Spleen (tissue), 11 donors: ENCODE data around the gene KCNJ4. TPM values are rescaled to one million over a fixed set of nuclear protein-coding genes. Genes with fewer than 3 reads are reported as not detected.

Source experiments
- DNase-seq: peaks from one replicate; pipeline ENCODE4 v3.0.0-alpha.2; 2020
- H3K27ac ChIP-seq, 8 donors: fragments of 200-600 bp; sonication (generic) in 7 of 8; 1 replicate in 4 of 8; 2 replicates in 4 of 8; pipeline versions ENCODE4 v1.5.0 to v1.8.0; 2016 to 2021; ENCODE audit warnings: inconsistent platforms in 4 of 8, mild to moderate bottlenecking in 4 of 8, moderate library complexity in 1 of 8
- H3K27me3 ChIP-seq, 7 donors: fragments of 200-600 bp; sonication (generic) in 6 of 7; replicated peaks in 1 of 7; 1 replicate in 4 of 7; 2 replicates in 3 of 7; pipeline versions ENCODE4 v1.5.0 to v1.8.0; 2016 to 2021; ENCODE audit warnings: inconsistent platforms in 3 of 7, mild to moderate bottlenecking in 1 of 7
- H3K36me3 ChIP-seq, 6 donors: fragments of 200-600 bp; sonication (generic) in 5 of 6; 1 replicate in 4 of 6; 2 replicates in 2 of 6; pipeline versions ENCODE4 v1.5.0 to v1.8.0; 2016 to 2021; ENCODE audit warnings: inconsistent platforms in 2 of 6
- H3K4me1 ChIP-seq, 6 donors: fragments of 200-600 bp; sonication (generic) in 5 of 6; 1 replicate in 3 of 6; 2 replicates in 3 of 6; pipeline versions ENCODE4 v1.5.0 to v1.8.0; 2016 to 2021; ENCODE audit warnings: inconsistent platforms in 3 of 6
- H3K4me3 ChIP-seq, 8 donors: fragments of 200-600 bp; sonication (generic) in 7 of 8; 1 replicate in 4 of 8; 2 replicates in 4 of 8; pipeline versions ENCODE4 v1.5.0 to v1.8.0; 2016 to 2021; ENCODE audit warnings: inconsistent platforms in 4 of 8, mild to moderate bottlenecking in 4 of 8, moderate library complexity in 2 of 8
- H3K9me3 ChIP-seq, 8 donors: fragments of 200-600 bp; sonication (generic) in 7 of 8; 1 replicate in 4 of 8; 2 replicates in 4 of 8; pipeline versions ENCODE4 v1.5.0 to v1.8.0; 2016 to 2021; ENCODE audit warnings: inconsistent platforms in 4 of 8
- CTCF ChIP-seq, 11 experiments: fragments of 200-600 bp in 7 of 11; fragments of 450-650 bp in 4 of 11; sonication (generic) in 4 of 11; IDR thresholded peaks in 8 of 11; conservative IDR thresholded peaks in 3 of 11; 1 replicate in 7 of 11; 2 replicates in 4 of 11; pipeline versions ENCODE4 v1.4.0 to v1.8.0; 2016 to 2021; ENCODE audit warnings: antibody characterized with exemption in 11 of 11, inconsistent platforms in 4 of 11, mild to moderate bottlenecking in 1 of 11
- POLR2A ChIP-seq, 3 donors: fragments of 450-650 bp; IDR thresholded peaks; one replicate each; pipeline ENCODE4 v1.5.1; 2017; ENCODE audit warnings: antibody characterized with exemption in 3 of 3, mild to moderate bottlenecking in 1 of 3
- POLR2AphosphoS5 ChIP-seq, 3 donors: sonication (generic); formaldehyde crosslinking; IDR thresholded peaks; one replicate each; pipeline ENCODE4 v1.5.1; 2017; ENCODE audit warnings: antibody characterized with exemption in 3 of 3
- WGBS, 5 donors: extraction: QIAGEN DNeasy Blood & Tissue Kit in 3 of 5; methylation state at CpG; one replicate each; pipeline versions ENCODE4 v1.1.5 to v1.1.7; 2013 to 2018; 5-methylcytosine and 5-hydroxymethylcytosine counted together
- intact Hi-C: fragments of 100-400 bp; cut with DNase I; formaldehyde crosslinking; loops from one replicate; pipeline ENCODE4 v1.15.0; 2023; ENCODE audit warnings: low total_unique reads
- polyA plus RNA-seq, 3 donors: library from polyadenylated mRNA; stranded (reverse); fragments of 200-250 nt; gene quantifications; one replicate each; pipeline ENCODE4 v1.2.1, GENCODE V29; 2013
- total RNA-seq, 7 donors: library from RNA; depleted of rRNA in 3 of 7; stranded (reverse); fragments of >200 nt in 3 of 7; fragmentation: NEBNext Ultra II Directional in 4 of 7; extraction: Animal tissue kit (Norgen Biotek cat#: 25700) in 4 of 7; gene quantifications; one replicate each; pipeline versions ENCODE4 v1.1.0 to v1.2.1, GENCODE V29; 2016 to 2021
- donor health status: healthy with polysubstance abuse.
- donor health status: DM: no; HTN: no; CAD: no; lungs with moderate emphysema.
- donor health status: DM: no; HTN: no; CAD: no.
- donor health status: Bipolar disorder and iron deficiency.
- donor health status: healthy.
- donor health status: DM: no; HTN: no; CAD: no.
- donor health status: DM: yes; HTN: yes; CAD: no.

The KCNJ4 gene
- total and polyA plus RNA-seq, 10 donors: not detected

GRCh38 chr22:38406617-38407016 lies 48.4 kb downstream of the KCNJ4 start:
- no peak for DNase-seq
- peaks cover 0 to 4% (median 0%) of the 10 kb centered on the region in 6 donors for H3K4me1 ChIP-seq
- intact Hi-C loops: no loop called here
- no peaks in the 10 kb centered on the region for H3K36me3 ChIP-seq
- H3K9me3 ChIP-seq: no peaks in the 10 kb centered on the region
- H3K27me3 ChIP-seq: no peaks in the 10 kb centered on the region
- no peak overlapping the region for H3K4me3 ChIP-seq
- WGBS, 5 donors: 46 to 85% (median 59%) methylated on average over 4 of the region's 4 CpGs
- no peak overlapping the region for H3K27ac ChIP-seq
- TF ChIP-seq POLR2A (IDR thresholded peaks at IDR 0.05): no peak
- no peak for TF ChIP-seq POLR2AphosphoS5 (IDR thresholded peaks at IDR 0.05)
- TF ChIP-seq CTCF (IDR thresholded peaks at IDR 0.05 in 8 of 11, conservative IDR thresholded peaks at IDR 0.05 in 3 of 11): no peak

GRCh38 chr22:38404419-38404818 lies 50.6 kb downstream of the KCNJ4 start:
- TF ChIP-seq POLR2AphosphoS5 (IDR thresholded peaks at IDR 0.05): no peak
- no peak for TF ChIP-seq POLR2A (IDR thresholded peaks at IDR 0.05)
- no peak for TF ChIP-seq CTCF (IDR thresholded peaks at IDR 0.05 in 8 of 11, conservative IDR thresholded peaks at IDR 0.05 in 3 of 11)
- no peaks in the 10 kb centered on the region for H3K9me3 ChIP-seq
- H3K27ac ChIP-seq: no peak overlapping the region
- no peak overlapping the region for H3K4me3 ChIP-seq
- DNase-seq: no peak
- peaks cover 0 to 18% (median 3%) of the 10 kb centered on the region in 6 donors for H3K4me1 ChIP-seq
- no peaks in the 10 kb centered on the region for H3K36me3 ChIP-seq
- intact Hi-C loops: no loop called here
- 92 to 98% (median 94%) methylated on average over 6 of the region's 6 CpGs for WGBS, 5 donors
- no peaks in the 10 kb centered on the region for H3K27me3 ChIP-seq

DNA sequence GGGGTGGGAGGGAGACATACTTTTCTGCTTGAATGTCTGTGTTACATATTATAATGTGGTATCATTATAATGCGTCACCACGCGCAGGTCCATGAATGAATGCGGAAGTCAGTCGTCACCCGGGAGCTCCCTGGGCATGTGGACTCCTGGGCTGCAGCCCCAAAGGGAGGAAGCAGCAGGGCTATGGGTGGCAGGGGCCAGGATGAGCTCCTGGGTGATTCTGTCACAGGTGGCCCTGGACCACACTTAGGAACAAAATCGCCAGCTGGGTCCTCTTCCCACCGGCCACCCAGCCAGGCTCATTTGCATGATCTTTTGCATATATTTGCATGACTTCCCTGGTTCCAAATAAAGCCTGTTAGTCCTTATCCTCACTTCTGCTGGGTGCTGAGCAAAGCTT lies 51.2 kb downstream of the KCNJ4 start:
- Histone ChIP-seq H3K4me1 (peaks cover 0 to 22% (median 5%) of the 10 kb centered on the region in 6 donors), H3K27ac (no peak overlapping the region), H3K9me3 (no peaks in the 10 kb centered on the region), H3K36me3 (no peaks in the 10 kb centered on the region), H3K4me3 (no peak overlapping the region), H3K27me3 (no peaks in the 10 kb centered on the region)
- no peak for TF ChIP-seq POLR2A (IDR thresholded peaks at IDR 0.05)
- TF ChIP-seq POLR2AphosphoS5 (IDR thresholded peaks at IDR 0.05): no peak
- intact Hi-C loops: no loop called here
- WGBS, 5 donors: 73 to 85% (median 79%) methylated on average over 8 of the region's 8 CpGs
- DNase-seq: no peak

GRCh38 chr22:38402204-38402603 lies 52.8 kb downstream of the KCNJ4 start:
- Histone ChIP-seq H3K4me3 (no peak overlapping the region), H3K27me3 (no peaks in the 10 kb centered on the region), H3K4me1 (peaks cover 0 to 28% (median 6%) of the 10 kb centered on the region in 6 donors), H3K36me3 (no peaks in the 10 kb centered on the region), H3K9me3 (no peaks in the 10 kb centered on the region), H3K27ac (no peak overlapping the region)
- WGBS, 5 donors: 87 to 93% (median 91%) methylated on average over 11 to 12 of the region's 12 CpGs
- DNase-seq: no peak
- TF ChIP-seq CTCF (IDR thresholded peaks at IDR 0.05 in 8 of 11, conservative IDR thresholded peaks at IDR 0.05 in 3 of 11) (no peak), POLR2AphosphoS5 (IDR thresholded peaks at IDR 0.05) (no peak), POLR2A (IDR thresholded peaks at IDR 0.05) (no peak)
- intact Hi-C loops: no loop called here
